Ishikawa (cell line): ENCODE results near the gene AHR.

ENCODE experiments used
- CEBPB ChIP-seq: IDR thresholded peaks from 2 replicates; pipeline ENCODE4 v1.6.1; 2012
- CREB1 ChIP-seq: IDR thresholded peaks from 2 replicates; pipeline ENCODE4 v1.6.1; 2012; ENCODE audit warnings: low read depth
- EGR1 ChIP-seq: IDR thresholded peaks from 2 replicates; pipeline ENCODE4 v1.6.1; 2012
- EP300 ChIP-seq: IDR thresholded peaks from 2 replicates; pipeline ENCODE4 v1.6.1; 2012; ENCODE audit warnings: borderline replicate concordance
- FOXM1 ChIP-seq: IDR thresholded peaks from 2 replicates; pipeline ENCODE4 v1.6.1; 2012; ENCODE audit warnings: low read depth, borderline replicate concordance
- MAX ChIP-seq: IDR thresholded peaks from 2 replicates; pipeline ENCODE4 v1.6.1; 2012
- NFIC ChIP-seq: IDR thresholded peaks from 2 replicates; pipeline ENCODE4 v1.6.1; 2012
- RAD21 ChIP-seq: IDR thresholded peaks from 2 replicates; pipeline ENCODE4 v1.6.1; 2012; ENCODE audit warnings: low read depth
- REST ChIP-seq: IDR thresholded peaks from 2 replicates; pipeline ENCODE4 v1.6.1; 2012; ENCODE audit warnings: low read depth, mild to moderate bottlenecking
- TAF1 ChIP-seq: IDR thresholded peaks from 2 replicates; pipeline ENCODE4 v1.6.1; 2012; ENCODE audit warnings: low read depth, mild to moderate bottlenecking
- TCF12 ChIP-seq: IDR thresholded peaks from 2 replicates; pipeline ENCODE4 v1.6.1; 2012; ENCODE audit warnings: low read depth
- USF1 ChIP-seq: IDR thresholded peaks from 2 replicates; pipeline ENCODE4 v1.6.1; 2012
- YY1 ChIP-seq: IDR thresholded peaks from 2 replicates; pipeline ENCODE4 v1.6.1; 2012; ENCODE audit warnings: low read depth
- ZBTB7A ChIP-seq: IDR thresholded peaks from 2 replicates; pipeline ENCODE4 v1.6.1; 2012; ENCODE audit warnings: low read depth

AHR gene

GRCh38 chr7:17279061-17279460 lies 19.4 kb upstream of the AHR start:
- no peak for TF ChIP-seq REST
- TF ChIP-seq MAX: no peak
- no peak for TF ChIP-seq TAF1

GRCh38 chr7:17289074-17289645 lies 9.3 kb upstream of the AHR start:
- TF ChIP-seq ZBTB7A: no peak
- TF ChIP-seq REST: no peak
- no peak for TF ChIP-seq NFIC
- no peak for TF ChIP-seq CEBPB
- TF ChIP-seq EGR1: no peak
- TF ChIP-seq MAX: no peak
- TF ChIP-seq CREB1: no peak
- no peak for TF ChIP-seq EP300
- no peak for TF ChIP-seq RAD21

GRCh38 chr7:17292843-17293242 lies 5.6 kb upstream of the AHR start:
- TF ChIP-seq NFIC: no peak
- TF ChIP-seq MAX: no peak
- no peak for TF ChIP-seq TAF1
- TF ChIP-seq EP300: no peak
- no peak for TF ChIP-seq EGR1
- TF ChIP-seq REST: no peak
- TF ChIP-seq FOXM1: no peak
- no peak for TF ChIP-seq YY1
- no peak for TF ChIP-seq USF1
- TF ChIP-seq CEBPB: no peak
- no peak for TF ChIP-seq ZBTB7A

- TF ChIP-seq YY1 (no peak), EGR1 (no peak), NFIC (no peak), FOXM1 (no peak), CEBPB (no peak), TCF12 (no peak), MAX (no peak), EP300 (no peak)
Measured at GRCh38 chr7:17293481-17293880, 5.0 kb upstream of the AHR start.

GRCh38 chr7:17297243-17297642 lies 1.2 kb upstream of the AHR start:
- no peak for TF ChIP-seq TCF12
- no peak for TF ChIP-seq MAX
- no peak for TF ChIP-seq RAD21
- no peak for TF ChIP-seq EP300
- TF ChIP-seq FOXM1: no peak
- no peak for TF ChIP-seq CREB1
